Measurements from ENCODE around the gene ENTPD6.

DNA sequence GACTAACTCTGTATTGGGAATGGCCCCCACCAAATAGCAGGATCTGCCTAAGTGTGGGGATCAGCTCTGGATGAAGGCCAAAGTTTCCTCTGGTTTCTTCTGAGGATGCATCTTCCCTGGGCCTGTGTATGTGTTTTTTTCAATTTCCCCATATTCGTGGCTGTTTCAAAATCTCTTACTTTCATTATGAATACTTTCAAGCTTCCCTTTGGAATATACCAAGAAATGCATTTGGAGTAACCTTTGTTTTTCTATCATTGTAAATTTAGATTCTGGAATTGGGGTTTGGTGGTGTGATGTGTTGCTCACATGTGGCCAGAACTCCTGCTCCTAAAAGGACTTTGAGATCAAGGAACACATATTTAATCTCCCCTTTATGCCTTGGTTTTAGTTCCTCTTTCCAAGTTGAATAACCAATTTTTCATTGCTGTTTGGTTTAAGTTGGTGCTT is 8.4 kb downstream of the ENTPD6 start:
- TF ChIP-seq ZNF274 (IDR thresholded peaks at IDR 0.05; ENCODE audit: low read depth, low read length): no peak
- no peak for TF ChIP-seq YY1 (IDR thresholded peaks at IDR 0.05; ENCODE audit: insufficient read depth, insufficient read length)
- no peak for TF ChIP-seq SUZ12 (IDR thresholded peaks at IDR 0.05; ENCODE audit: extremely low read depth, insufficient read depth, insufficient read length)
